ENCODE data around the gene ZNF280D.

ZNF280D gene

DNA sequence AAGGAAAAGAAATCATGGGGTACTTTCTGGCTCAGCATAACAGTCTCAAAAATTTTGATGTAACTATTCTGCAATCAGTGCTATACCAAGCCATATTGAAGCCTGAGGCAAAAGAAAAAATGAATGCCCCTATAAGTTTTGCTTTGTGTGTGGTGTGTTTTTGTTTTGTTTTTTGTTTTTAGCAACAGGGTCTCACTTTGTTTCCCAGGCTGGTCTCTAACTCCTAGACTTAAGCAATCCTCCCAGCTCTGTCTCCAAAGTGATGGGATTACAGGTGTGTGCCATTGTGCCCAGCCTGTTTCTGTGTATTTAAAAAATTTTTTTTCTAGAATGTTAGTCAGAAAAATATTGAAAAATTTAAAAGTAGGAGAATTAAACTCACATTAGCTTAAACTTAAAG is 93.2 kb downstream of the ZNF280D start:
- H3K36me3 ChIP-seq (ENCODE audit: insufficient read depth, low read length): peaks cover 4% of the 10 kb centered on the region; the same call in 1 of the 2 replicates
- no peaks in the 10 kb centered on the region for H3F3A ChIP-seq (ENCODE audit: insufficient read depth, low read length)
- H3K9me2 ChIP-seq (ENCODE audit: low read depth, low read length): no peaks in the 10 kb centered on the region
- peaks cover 6% of the 10 kb centered on the region for H3K4me1 ChIP-seq (ENCODE audit: insufficient read depth, low read length, severe bottlenecking)
- H3K4me3 ChIP-seq (ENCODE audit: low read depth, low read length, poor library complexity, severe bottlenecking): no peak overlapping the region
- H4K20me1 ChIP-seq (ENCODE audit: insufficient read depth, low read length): no peaks in the 10 kb centered on the region
- no peak overlapping the region for H3K9ac ChIP-seq (ENCODE audit: low read length)
- no peak overlapping the region for H3K4me2 ChIP-seq (ENCODE audit: low read length)
- no peak overlapping the region for H3K27ac ChIP-seq (ENCODE audit: low read depth, low read length, poor library complexity, severe bottlenecking)
- no peaks in the 10 kb centered on the region for H3K79me2 ChIP-seq (ENCODE audit: insufficient read depth, low read length)
- H2AFZ ChIP-seq (ENCODE audit: low read length): no peak overlapping the region
- no peak for TF ChIP-seq EZH2 (IDR thresholded peaks at IDR 0.05; ENCODE audit: borderline replicate concordance, low read length)
- TF ChIP-seq, protein P1, sequence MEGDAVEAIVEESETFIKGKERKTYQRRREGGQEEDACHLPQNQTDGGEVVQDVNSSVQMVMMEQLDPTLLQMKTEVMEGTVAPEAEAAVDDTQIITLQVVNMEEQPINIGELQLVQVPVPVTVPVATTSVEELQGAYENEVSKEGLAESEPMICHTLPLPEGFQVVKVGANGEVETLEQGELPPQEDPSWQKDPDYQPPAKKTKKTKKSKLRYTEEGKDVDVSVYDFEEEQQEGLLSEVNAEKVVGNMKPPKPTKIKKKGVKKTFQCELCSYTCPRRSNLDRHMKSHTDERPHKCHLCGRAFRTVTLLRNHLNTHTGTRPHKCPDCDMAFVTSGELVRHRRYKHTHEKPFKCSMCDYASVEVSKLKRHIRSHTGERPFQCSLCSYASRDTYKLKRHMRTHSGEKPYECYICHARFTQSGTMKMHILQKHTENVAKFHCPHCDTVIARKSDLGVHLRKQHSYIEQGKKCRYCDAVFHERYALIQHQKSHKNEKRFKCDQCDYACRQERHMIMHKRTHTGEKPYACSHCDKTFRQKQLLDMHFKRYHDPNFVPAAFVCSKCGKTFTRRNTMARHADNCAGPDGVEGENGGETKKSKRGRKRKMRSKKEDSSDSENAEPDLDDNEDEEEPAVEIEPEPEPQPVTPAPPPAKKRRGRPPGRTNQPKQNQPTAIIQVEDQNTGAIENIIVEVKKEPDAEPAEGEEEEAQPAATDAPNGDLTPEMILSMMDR (IDR thresholded peaks at IDR 0.05; ENCODE audit: low read length): no peak
- H3K9me3 ChIP-seq (ENCODE audit: low read length): no peaks in the 10 kb centered on the region
- no peaks in the 10 kb centered on the region for H3K27me3 ChIP-seq (ENCODE audit: insufficient read depth, low read length)

DNA sequence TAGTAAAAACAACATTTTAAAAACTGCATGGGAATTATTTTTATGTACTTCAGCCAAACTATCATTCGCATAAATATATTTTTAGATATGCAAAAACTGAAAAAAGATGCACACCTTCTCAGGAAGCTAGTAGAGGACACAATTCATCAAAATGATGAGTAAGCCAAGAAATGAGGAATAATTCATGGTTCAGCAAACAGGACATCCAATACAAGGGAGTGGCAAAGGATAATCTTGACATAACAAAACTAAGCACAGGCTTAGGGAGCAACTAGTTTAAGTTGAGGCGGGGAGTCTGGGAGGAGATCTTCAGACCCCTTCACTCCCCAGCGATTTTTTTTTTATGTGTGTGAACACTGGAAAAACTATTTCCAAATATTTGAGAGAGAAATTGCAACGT is 93.7 kb downstream of the ZNF280D start:
- Histone ChIP-seq H3F3A (ENCODE audit: insufficient read depth, low read length) (no peaks in the 10 kb centered on the region), H2AFZ (ENCODE audit: low read length) (no peak overlapping the region), H3K4me3 (ENCODE audit: low read depth, low read length, poor library complexity, severe bottlenecking) (no peak overlapping the region), H4K20me1 (ENCODE audit: insufficient read depth, low read length) (no peaks in the 10 kb centered on the region), H3K27ac (ENCODE audit: low read depth, low read length, poor library complexity, severe bottlenecking) (no peak overlapping the region), H3K79me2 (ENCODE audit: insufficient read depth, low read length) (no peaks in the 10 kb centered on the region), H3K9me2 (ENCODE audit: low read depth, low read length) (no peaks in the 10 kb centered on the region), H3K4me2 (ENCODE audit: low read length) (no peak overlapping the region), H3K9ac (ENCODE audit: low read length) (no peak overlapping the region), H3K4me1 (ENCODE audit: insufficient read depth, low read length, severe bottlenecking) (peaks cover 6% of the 10 kb centered on the region), H3K27me3 (ENCODE audit: insufficient read depth, low read length) (no peaks in the 10 kb centered on the region), H3K9me3 (ENCODE audit: low read length) (no peaks in the 10 kb centered on the region), H3K36me3 (ENCODE audit: insufficient read depth, low read length) (peaks cover 4% of the 10 kb centered on the region; the same call in 1 of the 2 replicates)
- TF ChIP-seq EZH2 (IDR thresholded peaks at IDR 0.05; ENCODE audit: borderline replicate concordance, low read length): no peak
- TF ChIP-seq, protein P1 (IDR thresholded peaks at IDR 0.05; ENCODE audit: low read length): no peak

DNA sequence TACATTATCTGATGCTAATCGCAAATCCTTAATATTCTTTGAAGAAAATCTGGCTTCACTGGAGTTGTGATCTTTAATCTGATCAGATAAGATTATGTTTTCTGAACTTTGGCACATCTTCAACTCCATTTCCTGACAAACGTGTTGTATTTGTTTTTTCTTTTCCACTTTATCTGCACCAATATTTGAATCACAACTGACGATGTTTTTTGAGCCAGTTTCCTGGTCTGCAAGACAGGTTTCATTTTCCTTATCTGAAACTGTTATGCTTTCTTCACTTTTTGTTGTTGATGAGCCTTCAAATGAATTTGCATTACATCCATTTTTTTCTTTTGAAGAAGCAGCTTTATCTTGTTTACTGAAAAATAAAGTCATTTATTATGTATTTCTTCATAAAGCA is 101.5 kb downstream of the ZNF280D start:
- no peaks in the 10 kb centered on the region for H3K9me2 ChIP-seq (ENCODE audit: low read depth, low read length)

More for the DNA sequence above, 101.5 kb downstream of the ZNF280D start:
- Histone ChIP-seq H3F3A (ENCODE audit: insufficient read depth, low read length) (no peaks in the 10 kb centered on the region), H3K9ac (ENCODE audit: low read length) (no peak overlapping the region), H3K27ac (ENCODE audit: low read depth, low read length, poor library complexity, severe bottlenecking) (no peak overlapping the region), H3K4me3 (ENCODE audit: low read depth, low read length, poor library complexity, severe bottlenecking) (no peak overlapping the region), H3K36me3 (ENCODE audit: insufficient read depth, low read length) (peaks cover 24% of the 10 kb centered on the region; the same call in 1 of the 2 replicates), H3K4me2 (ENCODE audit: low read length) (no peak overlapping the region), H3K27me3 (ENCODE audit: insufficient read depth, low read length) (no peaks in the 10 kb centered on the region), H2AFZ (ENCODE audit: low read length) (no peak overlapping the region), H4K20me1 (ENCODE audit: insufficient read depth, low read length) (no peaks in the 10 kb centered on the region), H3K79me2 (ENCODE audit: insufficient read depth, low read length) (no peaks in the 10 kb centered on the region), H3K9me3 (ENCODE audit: low read length) (no peaks in the 10 kb centered on the region), H3K4me1 (ENCODE audit: insufficient read depth, low read length, severe bottlenecking) (no peaks in the 10 kb centered on the region)
- no peak for TF ChIP-seq EZH2 (IDR thresholded peaks at IDR 0.05; ENCODE audit: borderline replicate concordance, low read length)
- TF ChIP-seq, protein P1 (IDR thresholded peaks at IDR 0.05; ENCODE audit: low read length): no peak

All from OCI-LY1 (cell line).